Placental epithelial cell (primary cell): ENCODE results near the gene TMEM30A. TPM values are rescaled to one million over a fixed set of nuclear protein-coding genes. Genes with fewer than 3 reads are reported as not detected.

Experiments used
- total RNA-seq: library from RNA; depleted of rRNA; stranded (reverse); fragments of >200 nt; gene quantifications from 2 replicates; pipeline ENCODE4 v1.2.3, GENCODE V29; 2012

The TMEM30A gene
- 75.0 and 123 TPM in 2 replicates for total RNA-seq

GRCh38 chr6:75284632-75285282, at the start of gene TMEM30A:
Gene TMEM30A, minus strand, starts transcription at chr6:75284792. Its CDS starts 154 bp downstream, at chr6:75284638.

GRCh38 chr6:75243333-75244062, 41.1 kb downstream of the TMEM30A start, which contains the start of gene COX7A2:
Gene COX7A2, minus strand, starts transcription at chr6:75243801. Its CDS starts 67 bp downstream, at chr6:75243734.

GRCh38 chr6:75205776-75206575, 78.6 kb downstream of the TMEM30A start, which contains the start of gene COL12A1:
Gene COL12A1, minus strand, starts transcription at chr6:75206053. Its CDS starts 3,261 bp downstream, at chr6:75202792.

Other genes starting within 250 kb of the TMEM30A start
- gene COL12A1, start 78.7 kb downstream of the TMEM30A start, total RNA-seq, result 301 and 1,002 TPM in 2 replicates
- gene COX7A2, start 41.0 kb downstream of the TMEM30A start, total RNA-seq, result 75.0 and 228 TPM in 2 replicates
- gene FILIP1, start 209.0 kb upstream of the TMEM30A start, total RNA-seq, result under 0.01 TPM in 2 replicates